Neutrophil (primary cell): ENCODE results near the gene RTP5.

ENCODE experiments used
- H3K27ac ChIP-seq: fragments of 200-600 bp; sonication (generic); 2 replicates; pipeline ENCODE4 v1.5.1; 2016; ENCODE audit warnings: mild to moderate bottlenecking, moderate library complexity
- H3K27me3 ChIP-seq: fragments of 200-600 bp; sonication (generic); 2 replicates; pipeline ENCODE4 v1.6.0; 2016; ENCODE audit warnings: mild to moderate bottlenecking
- H3K36me3 ChIP-seq: fragments of 200-600 bp; sonication (generic); 2 replicates; pipeline ENCODE4 v1.5.1; 2017
- H3K4me1 ChIP-seq, 2 experiments: fragments of 200-600 bp in 1 of 2; sonication (generic) in 1 of 2; 1 replicate in 1 of 2; 2 replicates in 1 of 2; pipeline versions ENCODE4 v1.5.1 to v1.6.1; 2013 to 2016; ENCODE audit warnings: low read depth in 1 of 2, low read length in 1 of 2, mild to moderate bottlenecking in 1 of 2, moderate library complexity in 1 of 2; ENCODE audit not compliant: control insufficient read depth in 1 of 2, insufficient read depth in 1 of 2
- H3K4me3 ChIP-seq, 2 experiments: fragments of 200-600 bp in 1 of 2; sonication (generic) in 1 of 2; 1 replicate in 1 of 2; 2 replicates in 1 of 2; pipeline ENCODE4 v1.5.1; 2013 to 2016; ENCODE audit warnings: low read depth in 1 of 2, low read length in 1 of 2, mild to moderate bottlenecking in 1 of 2, moderate library complexity in 1 of 2
- H3K9me3 ChIP-seq: fragments of 200-600 bp; sonication (generic); 2 replicates; pipeline ENCODE4 v1.5.1; 2016
- TF ChIP-seq, protein P1 (sequence below): fragments of 200-600 bp; sonication (generic); IDR thresholded peaks from 2 replicates; pipeline ENCODE4 v1.5.1; 2016; ENCODE audit warnings: antibody characterized with exemption

Gene RTP5

DNA sequence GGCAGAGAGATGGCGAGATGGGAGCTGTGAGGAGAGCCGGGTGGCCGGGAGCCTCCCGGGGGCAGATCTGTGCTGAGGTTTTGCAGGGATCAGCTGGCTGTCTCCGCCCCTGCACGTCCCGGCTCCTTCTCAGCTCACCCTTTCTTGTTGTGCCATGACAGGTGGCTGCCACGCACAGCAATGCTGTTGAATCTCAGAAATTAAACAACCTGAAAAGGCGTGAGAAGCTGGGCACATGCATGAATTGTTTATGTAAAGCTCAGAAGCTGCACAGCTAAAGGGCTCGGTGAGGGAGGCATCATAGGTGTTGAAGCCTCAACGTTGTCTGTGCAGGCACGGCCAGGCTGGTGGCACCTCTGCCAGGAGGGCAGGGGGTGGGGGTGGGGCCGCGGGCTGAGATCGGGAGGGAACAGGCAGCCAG lies 858 bp upstream of the RTP5 start:
- no peaks in the 10 kb centered on the region for H3K9me3 ChIP-seq
- peaks cover 68% of the 10 kb centered on the region for H3K27me3 ChIP-seq
- TF ChIP-seq, protein P1, sequence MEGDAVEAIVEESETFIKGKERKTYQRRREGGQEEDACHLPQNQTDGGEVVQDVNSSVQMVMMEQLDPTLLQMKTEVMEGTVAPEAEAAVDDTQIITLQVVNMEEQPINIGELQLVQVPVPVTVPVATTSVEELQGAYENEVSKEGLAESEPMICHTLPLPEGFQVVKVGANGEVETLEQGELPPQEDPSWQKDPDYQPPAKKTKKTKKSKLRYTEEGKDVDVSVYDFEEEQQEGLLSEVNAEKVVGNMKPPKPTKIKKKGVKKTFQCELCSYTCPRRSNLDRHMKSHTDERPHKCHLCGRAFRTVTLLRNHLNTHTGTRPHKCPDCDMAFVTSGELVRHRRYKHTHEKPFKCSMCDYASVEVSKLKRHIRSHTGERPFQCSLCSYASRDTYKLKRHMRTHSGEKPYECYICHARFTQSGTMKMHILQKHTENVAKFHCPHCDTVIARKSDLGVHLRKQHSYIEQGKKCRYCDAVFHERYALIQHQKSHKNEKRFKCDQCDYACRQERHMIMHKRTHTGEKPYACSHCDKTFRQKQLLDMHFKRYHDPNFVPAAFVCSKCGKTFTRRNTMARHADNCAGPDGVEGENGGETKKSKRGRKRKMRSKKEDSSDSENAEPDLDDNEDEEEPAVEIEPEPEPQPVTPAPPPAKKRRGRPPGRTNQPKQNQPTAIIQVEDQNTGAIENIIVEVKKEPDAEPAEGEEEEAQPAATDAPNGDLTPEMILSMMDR = no peak
- no peak overlapping the region for H3K4me3 ChIP-seq
- no peak overlapping the region for H3K27ac ChIP-seq
- H3K4me1 ChIP-seq = no peaks in the 10 kb centered on the region
- no peaks in the 10 kb centered on the region for H3K36me3 ChIP-seq

DNA sequence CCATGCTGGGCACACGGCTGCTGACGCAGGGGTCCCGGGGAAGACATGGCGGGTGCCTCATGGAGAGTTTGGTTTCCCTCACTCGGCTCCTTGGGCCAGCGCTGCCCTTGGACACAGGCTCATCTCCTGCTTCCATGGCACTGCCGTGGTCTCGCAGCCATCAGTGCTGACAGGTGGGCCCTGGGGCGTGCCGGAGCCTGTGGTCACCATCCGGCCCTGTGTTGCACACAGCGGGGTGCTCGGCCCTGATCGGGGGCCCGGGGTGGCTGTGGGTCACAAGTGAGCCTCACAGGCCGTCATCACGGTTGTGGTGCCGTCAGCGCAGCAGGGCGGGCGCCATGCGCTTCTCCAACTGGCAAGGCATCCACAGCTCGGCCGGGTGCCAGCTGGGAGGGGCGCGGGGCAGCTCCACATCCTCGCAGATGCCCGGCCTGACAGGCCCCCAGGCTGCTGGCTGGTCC lies 582 bp downstream of the RTP5 start:
- Histone ChIP-seq H3K4me1 (no peaks in the 10 kb centered on the region), H3K9me3 (no peaks in the 10 kb centered on the region), H3K36me3 (no peaks in the 10 kb centered on the region), H3K27me3 (peaks cover 53% of the 10 kb centered on the region), H3K4me3 (no peak overlapping the region), H3K27ac (no peak overlapping the region)
- TF ChIP-seq, protein P1 = no peak

DNA sequence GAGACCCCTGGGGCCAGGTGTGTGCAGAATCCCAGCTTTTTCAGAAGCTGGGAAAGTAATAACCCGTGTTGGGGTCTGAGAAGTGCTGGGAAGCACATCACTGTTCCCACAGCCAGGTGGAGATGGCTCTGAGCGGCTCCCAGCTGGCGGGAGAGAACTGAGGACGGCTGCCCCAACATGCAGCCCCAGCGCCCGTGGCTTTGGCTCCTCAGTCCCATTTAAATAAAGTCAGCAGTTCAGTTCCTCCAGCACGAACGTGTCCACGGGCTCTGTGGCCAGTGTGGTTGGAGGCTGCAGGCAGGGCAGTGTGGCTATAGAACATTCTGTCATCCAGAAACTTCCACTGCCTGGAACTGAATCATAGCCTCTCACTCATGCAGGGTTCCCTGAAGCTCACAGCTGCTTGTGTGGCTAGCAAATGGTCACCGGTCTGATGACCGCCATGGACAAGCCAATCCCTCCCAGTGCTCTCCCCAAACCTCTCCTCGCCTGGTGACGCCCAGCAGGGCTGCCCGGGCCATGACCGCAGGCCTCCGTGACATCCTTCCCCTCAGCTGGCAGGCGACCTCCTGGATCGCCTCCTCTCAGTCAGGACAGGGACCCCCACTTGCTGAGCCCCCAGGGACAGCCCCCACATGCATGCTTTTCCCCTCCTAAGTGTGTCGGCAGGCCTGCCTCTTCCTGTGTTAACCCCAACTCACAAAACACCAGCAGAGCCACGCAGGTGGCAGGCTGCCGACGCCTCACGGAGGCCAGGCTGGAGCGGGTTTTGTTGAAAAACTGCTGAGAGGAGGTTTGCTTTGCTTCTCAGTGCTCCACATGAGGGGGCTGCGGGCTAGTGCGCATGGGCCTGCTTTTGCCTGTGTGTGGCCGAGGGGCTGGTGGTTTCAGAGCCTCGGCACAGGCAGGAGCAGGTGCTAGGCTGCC lies 1.3 kb downstream of the RTP5 start:
- Histone ChIP-seq H3K9me3 (no peaks in the 10 kb centered on the region), H3K36me3 (no peaks in the 10 kb centered on the region), H3K4me3 (no peak overlapping the region), H3K27ac (no peak overlapping the region), H3K4me1 (no peaks in the 10 kb centered on the region), H3K27me3 (peaks cover 46% of the 10 kb centered on the region)
- TF ChIP-seq, protein P1 = no peak

GRCh38 chr2:241871538-241872312 lies 2.2 kb downstream of the RTP5 start:
- Histone ChIP-seq H3K27ac (no peak overlapping the region), H3K27me3 (peaks cover 37% of the 10 kb centered on the region), H3K36me3 (no peaks in the 10 kb centered on the region), H3K4me3 (no peak overlapping the region), H3K4me1 (no peaks in the 10 kb centered on the region), H3K9me3 (no peaks in the 10 kb centered on the region)
- TF ChIP-seq, protein P1 = no peak

- TF ChIP-seq, protein P1 = no peak
- Histone ChIP-seq H3K4me1 (no peaks in the 10 kb centered on the region), H3K36me3 (no peaks in the 10 kb centered on the region), H3K27me3 (peaks cover 32% of the 10 kb centered on the region), H3K9me3 (no peaks in the 10 kb centered on the region), H3K4me3 (no peak overlapping the region), H3K27ac (no peak overlapping the region)
These were observed 2.7 kb downstream of the RTP5 start for GRCh38 chr2:241872313-241872642.
